Measurements from ENCODE around the gene CERS6.

DNA sequence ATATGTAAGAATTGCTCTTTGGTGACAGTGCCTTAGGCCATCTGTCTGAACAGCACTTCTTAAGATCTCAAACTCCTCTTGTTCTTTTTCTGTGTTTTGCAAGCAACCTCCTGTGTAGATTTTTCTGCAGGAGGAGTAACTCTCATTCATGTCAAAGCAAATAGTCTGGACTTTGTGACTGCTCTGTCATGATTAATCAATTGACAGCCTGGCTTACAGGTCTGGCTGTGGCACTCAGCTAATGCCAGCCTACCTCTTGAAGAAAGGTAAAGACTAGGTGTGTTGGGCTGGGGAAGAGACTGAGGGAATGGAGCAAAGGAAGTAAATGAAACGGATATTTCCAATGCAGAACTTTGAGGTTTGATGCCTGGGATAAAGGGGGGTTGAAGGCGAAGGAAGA, 156.6 kb downstream of the CERS6 start:
- TF ChIP-seq CTCF (IDR thresholded peaks at IDR 0.05): no peak
- no peak for TF ChIP-seq POLR2A (IDR thresholded peaks at IDR 0.05)

Data from testis (tissue), 2 donors.